GM18858 (cell line): ENCODE results near the gene CERS2.

Experiments used
- ATAC-seq: cut with Tn5 transposase; IDR thresholded peaks from one replicate; pipeline ENCODE4 v1.9.1; 2021; ENCODE audit not compliant: unreplicated experiment

The CERS2 gene

GRCh38 chr1:150997949-150998348 is 23.3 kb upstream of the CERS2 start:
- ATAC-seq: no peak

- ATAC-seq: no peak
These were observed 22.7 kb upstream of the CERS2 start for GRCh38 chr1:150997126-150997872.

GRCh38 chr1:150995896-150996295 is 21.3 kb upstream of the CERS2 start:
- ATAC-seq: no peak

- no peak for ATAC-seq
These were observed 20.8 kb upstream of the CERS2 start for GRCh38 chr1:150995460-150995859.

- ATAC-seq: no peak
These were observed 19.6 kb upstream of the CERS2 start for GRCh38 chr1:150994248-150994647.

- ATAC-seq: no peak
These were observed 18.0 kb upstream of the CERS2 start for GRCh38 chr1:150992626-150993025.

GRCh38 chr1:150987924-150988323 is 13.3 kb upstream of the CERS2 start:
- ATAC-seq: no peak

GRCh38 chr1:150985179-150985825 is 10.7 kb upstream of the CERS2 start:
- no peak for ATAC-seq

- no peak for ATAC-seq
These were observed 7.4 kb upstream of the CERS2 start, which contains the start of gene ANXA9 for GRCh38 chr1:150981805-150982712. Gene ANXA9, plus strand, starts transcription at chr1:150982292. Its CDS starts 814 bp downstream, at chr1:150983106.

GRCh38 chr1:150981177-150981804 is 6.7 kb upstream of the CERS2 start:
- no peak for ATAC-seq

- ATAC-seq: no peak
These were observed 4.7 kb upstream of the CERS2 start for GRCh38 chr1:150979092-150980056.

- no peak for ATAC-seq
These were observed 2.5 kb upstream of the CERS2 start for GRCh38 chr1:150976879-150977694.

- ATAC-seq: no peak
These were observed 1.8 kb upstream of the CERS2 start for GRCh38 chr1:150976401-150976821.

GRCh38 chr1:150973836-150974579 is 627 bp downstream of the CERS2 start:
- no peak for ATAC-seq

- ATAC-seq: no peak
These were observed 1.3 kb downstream of the CERS2 start for GRCh38 chr1:150973258-150973835.

GRCh38 chr1:150972417-150972940 is 2.2 kb downstream of the CERS2 start:
- no peak for ATAC-seq

- no peak for ATAC-seq
These were observed 2.8 kb downstream of the CERS2 start for GRCh38 chr1:150971583-150972416.
